ENCODE data around the gene NTNG2. TPM values are rescaled to one million over a fixed set of nuclear protein-coding genes. Genes with fewer than 3 reads are reported as not detected.

The NTNG2 gene
- total RNA-seq, 4 donors from 2014 or later, result 0.44 to 3.2 TPM; not detected in 2

- no peak for TF ChIP-seq CTCF (IDR thresholded peaks at IDR 0.05; ENCODE audit: low read depth)
Observed at GRCh38 chr9:132197315-132197714, 35.5 kb downstream of the NTNG2 start.

- no peak for TF ChIP-seq CTCF (IDR thresholded peaks at IDR 0.05; ENCODE audit: low read depth)
Observed at GRCh38 chr9:132197856-132198550, 36.1 kb downstream of the NTNG2 start.

GRCh38 chr9:132199056-132199455, 37.2 kb downstream of the NTNG2 start:
- no peak for TF ChIP-seq CTCF (IDR thresholded peaks at IDR 0.05; ENCODE audit: low read depth)

GRCh38 chr9:132200706-132201105, 38.8 kb downstream of the NTNG2 start:
- no peak for TF ChIP-seq CTCF (IDR thresholded peaks at IDR 0.05; ENCODE audit: low read depth)

- TF ChIP-seq CTCF (IDR thresholded peaks at IDR 0.05; ENCODE audit: low read depth), result no peak
Observed at GRCh38 chr9:132201139-132201538, 39.3 kb downstream of the NTNG2 start.

GRCh38 chr9:132201780-132202703, 40.2 kb downstream of the NTNG2 start:
- TF ChIP-seq CTCF (IDR thresholded peaks at IDR 0.05; ENCODE audit: low read depth), result no peak

- no peak for TF ChIP-seq CTCF (IDR thresholded peaks at IDR 0.05; ENCODE audit: low read depth)
Observed at GRCh38 chr9:132204883-132205282, 43.0 kb downstream of the NTNG2 start.
